MM.1S (cell line): ENCODE data around the gene SLC24A4.

Experiments
- CTCF ChIP-seq: fragments of 300-600 bp; sonication (generic); IDR thresholded peaks from 2 replicates; pipeline ENCODE4 v1.5.1; 2016; ENCODE audit warnings: antibody characterized with exemption, low read length, mixed read lengths
- EZH2 ChIP-seq: fragments of 300-600 bp; sonication (generic); optimal IDR thresholded peaks from 2 replicates; pipeline ENCODE3; 2017; ENCODE audit warnings: low read depth, mild to moderate bottlenecking, antibody characterized with exemption, low read length, mixed read lengths
- EZH2phosphoT487 ChIP-seq: fragments of 300-600 bp; sonication (generic); IDR thresholded peaks from 2 replicates; pipeline ENCODE4 v1.6.1; 2018; ENCODE audit warnings: antibody characterized with exemption, low read length

GRCh38 chr14:92426237-92426636 lies 103.3 kb downstream of the SLC24A4 start:
- TF ChIP-seq EZH2phosphoT487 (no peak), CTCF (no peak), EZH2 (no peak)
